Iris pigment epithelial cell (primary cell): ENCODE results near the gene CRABP2.

ENCODE experiments used
- DNase-seq: peaks from one replicate; pipeline ENCODE4 v3.0.0-alpha.2; 2011; ENCODE audit warnings: low read depth

CRABP2 gene

DNA sequence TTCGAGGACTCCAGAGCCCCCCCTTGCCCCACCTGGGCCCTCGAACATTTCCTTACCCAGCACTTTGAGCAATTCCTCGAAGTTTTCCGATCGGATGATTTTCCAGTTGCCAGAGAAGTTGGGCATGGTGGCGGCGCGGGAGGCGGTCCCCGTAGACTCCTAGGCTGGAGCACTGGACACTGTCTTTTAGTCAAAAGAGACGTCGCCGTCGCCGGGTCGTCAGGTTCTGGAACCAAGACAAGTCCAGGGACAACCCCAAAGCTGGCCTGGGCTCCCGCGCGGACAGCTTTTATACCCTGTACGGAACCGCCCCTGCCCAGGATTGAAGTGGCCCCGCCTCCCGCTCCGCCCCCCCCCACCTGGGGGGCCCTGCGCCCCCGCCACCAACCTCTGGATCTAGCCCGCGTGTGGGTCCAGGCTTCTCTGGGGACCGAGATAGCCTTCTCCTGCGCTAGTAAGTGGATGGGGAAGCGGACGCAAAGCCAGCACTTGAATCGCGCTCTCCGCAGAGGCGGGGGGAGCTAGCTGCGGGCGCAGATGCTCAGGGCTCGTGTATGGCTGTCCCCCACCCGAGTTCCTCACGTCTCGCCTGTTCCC is at the start of gene CRABP2:
Gene CRABP2, minus strand, starts transcription at position 263 of the 597 bp plus-strand sequence. Its CDS starts 137 bp downstream, at position 126.
- no peak for DNase-seq

DNA sequence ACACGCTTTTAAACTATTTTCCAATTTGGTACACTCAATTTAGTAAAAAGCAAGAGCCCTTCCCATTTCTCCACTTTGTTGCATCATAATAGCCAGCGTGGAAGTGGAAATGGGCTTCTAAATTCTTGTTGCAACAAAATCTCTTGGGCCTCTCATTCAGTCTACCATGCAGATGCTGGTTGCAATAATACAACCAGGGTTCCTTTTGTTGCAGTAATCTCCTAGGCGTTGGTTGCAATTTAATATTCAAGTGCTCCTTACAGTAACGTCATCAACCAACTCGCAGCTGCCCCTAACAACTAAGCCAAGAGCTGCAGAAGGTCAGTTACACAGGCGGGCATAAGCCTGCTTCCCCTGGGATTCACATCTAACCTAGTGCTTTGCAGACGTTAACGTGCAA is 48.8 kb upstream of the CRABP2 start:
- no peak for DNase-seq

GRCh38 chr1:156752843-156753482 is 47.6 kb upstream of the CRABP2 start:
- DNase-seq = peak; percentile 70

DNA sequence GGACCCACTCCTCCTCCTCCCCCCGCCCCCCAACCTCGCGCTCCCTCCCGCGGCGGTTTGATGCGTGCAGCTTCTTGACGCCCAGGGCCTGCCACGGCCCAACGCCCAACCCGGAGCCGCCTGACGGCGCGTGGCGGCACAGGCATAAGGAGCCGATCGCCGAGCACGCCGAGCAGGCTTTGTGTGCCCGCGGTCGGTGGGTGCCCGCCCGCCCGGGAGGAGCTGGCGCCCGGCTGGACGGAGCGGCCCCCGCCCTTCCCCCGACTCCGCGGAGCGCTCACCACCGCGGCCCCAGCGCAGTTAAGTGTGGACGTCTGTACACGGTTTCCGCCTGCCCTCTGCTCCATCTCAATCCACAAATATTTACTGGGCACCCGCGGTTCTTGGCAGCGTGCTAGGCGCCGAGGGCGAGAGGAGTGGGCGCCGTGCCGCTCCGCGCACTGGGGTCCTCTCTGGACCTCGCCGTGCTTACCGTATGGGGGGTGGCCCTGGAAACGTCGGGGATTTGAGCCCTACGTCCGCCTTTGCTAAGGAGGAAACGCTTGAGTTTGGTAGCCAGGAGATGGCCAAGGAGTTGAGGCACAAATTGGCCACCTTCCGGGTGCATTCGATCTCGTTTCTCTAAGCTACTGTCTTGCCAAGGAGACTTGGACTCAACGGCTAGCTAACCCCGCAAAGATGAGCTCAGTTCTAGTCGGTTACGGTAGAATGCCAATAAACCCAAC is 46.5 kb upstream of the CRABP2 start:
- peak; percentile 97 for DNase-seq

DNA sequence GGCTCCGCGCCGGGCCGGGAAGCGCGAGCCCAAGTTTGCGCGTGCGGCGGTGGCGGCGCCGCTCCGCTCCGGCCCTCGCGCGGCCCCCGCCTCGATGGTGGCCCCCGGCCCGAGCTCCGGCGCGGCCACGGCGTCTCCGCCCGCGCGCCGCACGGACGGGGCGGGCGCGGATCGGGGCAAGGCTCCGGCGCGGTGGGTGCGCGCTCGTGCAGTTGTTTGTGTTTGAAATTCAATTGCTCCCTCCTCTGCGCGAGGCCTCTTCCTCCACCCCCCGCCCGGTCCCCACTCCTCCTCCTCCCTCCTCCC is 46.0 kb upstream of the CRABP2 start, which contains the start of gene HDGF:
Gene HDGF, minus strand, starts transcription at position 225 of the 306 bp plus-strand sequence. CDS start 246 bp downstream, outside the sequence.
- no peak for DNase-seq

- DNase-seq = peak; percentile 38
Measured at GRCh38 chr1:156750711-156751450, 45.5 kb upstream of the CRABP2 start.

GRCh38 chr1:156750191-156750672 is 44.8 kb upstream of the CRABP2 start:
- DNase-seq = no peak

GRCh38 chr1:156749419-156750118 is 44.2 kb upstream of the CRABP2 start:
- no peak for DNase-seq

DNA sequence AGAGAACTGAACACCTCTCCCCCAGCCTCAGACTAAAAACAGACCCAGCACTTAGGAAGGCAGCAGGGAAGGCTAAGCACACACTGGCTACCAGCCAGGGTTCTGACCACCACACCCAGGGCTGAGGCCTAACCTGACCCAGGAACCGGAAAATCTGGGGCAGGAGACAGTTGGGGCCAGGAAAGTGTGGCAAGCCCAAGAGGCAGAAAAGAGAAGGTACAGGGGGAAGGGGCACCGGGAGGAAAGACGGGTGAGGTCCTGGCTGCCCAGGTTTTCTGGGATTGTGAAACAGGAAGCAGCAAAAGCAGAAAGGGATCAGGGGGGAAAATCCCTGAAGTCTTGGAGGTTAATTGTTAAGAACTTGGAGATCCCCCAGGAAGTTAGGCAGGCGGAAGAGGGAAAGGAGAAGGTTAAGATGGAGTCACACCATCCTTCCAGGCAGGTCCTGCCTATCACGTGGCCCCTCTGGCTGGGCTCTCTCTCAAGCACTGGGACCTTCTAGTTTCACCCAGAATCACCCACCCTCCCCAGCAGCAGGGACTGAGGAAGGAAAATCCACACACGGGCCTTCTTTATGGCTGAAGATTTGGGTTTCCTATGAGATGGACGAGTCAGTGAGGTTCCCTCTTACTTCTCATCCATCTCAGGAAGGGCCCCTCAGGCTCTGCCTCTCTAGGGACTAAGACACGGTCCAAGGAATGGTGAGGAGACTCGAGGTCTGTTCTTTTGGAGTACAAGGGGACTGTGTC is 43.5 kb upstream of the CRABP2 start:
- peak; percentile 70 for DNase-seq

- peak; percentile 37 for DNase-seq
Measured at GRCh38 chr1:156747742-156748669, 42.6 kb upstream of the CRABP2 start.

- DNase-seq = peak; percentile 88
Measured at GRCh38 chr1:156746728-156747631, 41.6 kb upstream of the CRABP2 start.

DNA sequence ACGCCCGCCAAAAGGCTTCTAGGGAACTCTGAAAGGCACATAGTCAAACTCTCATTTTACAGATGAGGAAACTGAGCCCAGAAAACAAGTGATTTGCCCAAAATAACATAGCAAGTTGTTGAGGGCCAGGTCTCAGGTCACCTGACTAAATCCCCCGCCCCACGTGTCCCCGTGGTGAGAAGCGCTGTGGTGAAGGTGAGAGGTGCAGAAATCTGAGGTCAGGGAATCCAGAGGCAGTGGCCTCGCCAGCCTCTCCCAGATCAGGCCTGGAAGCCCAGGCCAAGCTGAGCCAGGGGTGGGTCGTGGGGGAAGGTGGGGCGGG is 41.0 kb upstream of the CRABP2 start:
- no peak for DNase-seq

- DNase-seq = no peak
Measured at GRCh38 chr1:156745881-156746280, 40.5 kb upstream of the CRABP2 start.

- DNase-seq = no peak
Measured at GRCh38 chr1:156744786-156745419, 39.5 kb upstream of the CRABP2 start.

DNA sequence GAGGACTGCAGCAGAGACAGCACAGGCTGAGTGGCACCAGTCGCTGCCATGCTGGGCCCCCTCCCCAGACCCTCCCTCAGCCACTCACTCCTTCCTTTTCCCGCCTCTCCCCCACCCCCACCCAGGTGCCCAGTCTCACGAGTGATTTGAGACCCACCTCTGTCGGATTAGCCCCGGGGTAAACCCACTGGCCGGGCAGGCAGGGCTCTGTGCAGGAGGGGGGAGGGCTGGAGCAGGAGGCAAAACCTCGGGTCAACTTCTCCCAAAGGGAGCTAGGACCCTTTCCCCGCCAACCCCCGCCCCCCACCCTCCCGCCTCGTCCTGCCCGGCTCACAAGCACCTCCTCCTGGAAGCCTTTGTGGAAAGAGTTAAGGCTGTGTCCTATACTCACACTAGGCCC is 39.0 kb upstream of the CRABP2 start:
- no peak for DNase-seq

- DNase-seq = no peak
Measured at GRCh38 chr1:156743367-156744302, 38.3 kb upstream of the CRABP2 start.

DNA sequence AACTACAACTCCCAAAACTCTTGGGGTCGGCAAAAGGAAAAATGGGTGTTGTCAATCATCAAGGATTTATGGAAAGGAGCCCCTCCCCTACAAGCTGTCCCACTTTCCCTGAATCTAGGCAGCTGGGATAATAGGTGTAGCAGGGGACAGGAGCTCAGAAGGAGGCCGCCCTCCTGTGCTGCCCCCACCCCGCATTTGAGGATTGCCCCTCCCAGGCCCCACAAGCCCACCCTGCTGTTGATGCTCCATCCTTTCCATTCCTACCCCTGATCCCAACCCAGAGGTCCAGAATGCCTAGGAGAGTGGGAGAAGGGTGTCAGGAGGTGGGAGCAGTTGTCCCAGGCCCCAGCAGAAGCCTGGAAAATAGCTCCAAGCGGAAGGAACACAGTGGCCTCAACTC is 37.4 kb upstream of the CRABP2 start:
- DNase-seq = no peak
